ENCODE results near the gene WDR93.

- TF ChIP-seq CTCF (IDR thresholded peaks at IDR 0.05; ENCODE audit: poor library complexity) = no peak
- TF ChIP-seq EZH2 (IDR thresholded peaks at IDR 0.05; ENCODE audit: borderline replicate concordance) = no peak
These were observed 63.2 kb downstream of the WDR93 start for GRCh38 chr15:89753855-89754254.
